Dermis blood vessel endothelial cell (primary cell): ENCODE data around the gene L3MBTL1. TPM values are rescaled to one million over a fixed set of nuclear protein-coding genes. Genes with fewer than 3 reads are reported as not detected.
"Not testable (repeated sequence)": the region's sequence is repeated elsewhere in the genome, so short reads cannot be mapped to it uniquely, and the experiment has no call there.

Experiments
- DNase-seq: peaks from one replicate; pipeline ENCODE4 v3.0.0; 2010
- total RNA-seq: library from RNA; depleted of rRNA; stranded (reverse); fragments of >200 nt; gene quantifications from 2 replicates; pipeline ENCODE4 v1.2.3, GENCODE V29; 2014

Gene L3MBTL1
- total RNA-seq, 1 donor from 2014 or later: 8.2 TPM

DNA sequence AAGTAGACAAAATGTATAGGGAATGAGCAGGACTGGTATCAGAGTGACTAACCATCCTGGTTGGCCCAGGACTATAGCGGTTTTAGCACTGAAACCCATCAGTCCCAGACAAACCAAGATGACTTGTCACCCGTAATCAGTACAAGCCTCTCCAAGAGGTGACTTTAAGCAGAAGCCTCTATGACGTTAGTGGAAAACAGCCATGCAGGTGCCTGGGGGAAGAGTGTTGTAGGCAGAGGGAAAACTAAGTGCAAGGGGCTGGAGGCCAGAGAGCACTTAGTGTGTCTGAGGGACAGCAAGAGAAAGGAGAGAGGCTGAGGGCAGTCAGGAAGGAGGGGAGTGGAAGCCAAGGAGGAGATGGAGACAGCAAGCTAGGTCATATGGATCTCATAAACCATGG, 53.5 kb downstream of the L3MBTL1 start:
- DNase-seq: no peak

DNA sequence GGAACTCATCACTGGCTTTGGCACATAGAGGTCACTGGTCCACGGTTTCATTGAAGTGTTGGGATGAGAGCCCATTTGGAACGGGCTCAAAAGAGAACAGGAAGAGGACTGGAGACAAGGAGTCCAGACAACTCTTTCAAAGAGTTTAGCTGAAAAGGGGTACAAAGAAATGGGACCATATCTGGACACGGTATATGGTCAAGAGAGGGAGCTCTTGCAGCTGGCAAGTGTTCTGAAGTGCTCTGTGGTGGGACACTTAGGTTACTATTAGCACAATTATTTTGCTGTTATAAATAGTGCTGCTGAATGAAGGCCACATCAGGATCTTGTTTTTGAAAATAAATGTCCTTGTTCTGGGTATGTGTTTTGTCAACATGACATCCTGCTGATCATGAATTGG, 55.9 kb downstream of the L3MBTL1 start:
- DNase-seq: peak; percentile 15

GRCh38 chr20:43563991-43564390, 56.5 kb downstream of the L3MBTL1 start:
- DNase-seq: no peak

DNA sequence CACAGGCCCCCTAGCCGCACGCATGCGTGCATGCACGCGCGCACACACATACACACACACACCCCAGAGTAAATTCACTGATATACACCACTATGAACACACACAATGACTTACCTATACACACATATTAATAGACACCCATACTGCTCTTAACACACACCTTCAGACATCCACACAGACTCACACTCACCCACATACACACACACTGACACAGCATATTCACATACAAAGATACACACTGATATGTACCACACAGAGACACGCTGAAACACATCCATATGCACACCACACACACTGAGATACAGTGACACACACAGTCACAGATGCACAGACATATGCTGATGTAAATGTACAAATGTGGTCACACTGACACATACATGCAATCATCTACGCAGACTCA, 57.0 kb downstream of the L3MBTL1 start:
- DNase-seq: no peak

DNA sequence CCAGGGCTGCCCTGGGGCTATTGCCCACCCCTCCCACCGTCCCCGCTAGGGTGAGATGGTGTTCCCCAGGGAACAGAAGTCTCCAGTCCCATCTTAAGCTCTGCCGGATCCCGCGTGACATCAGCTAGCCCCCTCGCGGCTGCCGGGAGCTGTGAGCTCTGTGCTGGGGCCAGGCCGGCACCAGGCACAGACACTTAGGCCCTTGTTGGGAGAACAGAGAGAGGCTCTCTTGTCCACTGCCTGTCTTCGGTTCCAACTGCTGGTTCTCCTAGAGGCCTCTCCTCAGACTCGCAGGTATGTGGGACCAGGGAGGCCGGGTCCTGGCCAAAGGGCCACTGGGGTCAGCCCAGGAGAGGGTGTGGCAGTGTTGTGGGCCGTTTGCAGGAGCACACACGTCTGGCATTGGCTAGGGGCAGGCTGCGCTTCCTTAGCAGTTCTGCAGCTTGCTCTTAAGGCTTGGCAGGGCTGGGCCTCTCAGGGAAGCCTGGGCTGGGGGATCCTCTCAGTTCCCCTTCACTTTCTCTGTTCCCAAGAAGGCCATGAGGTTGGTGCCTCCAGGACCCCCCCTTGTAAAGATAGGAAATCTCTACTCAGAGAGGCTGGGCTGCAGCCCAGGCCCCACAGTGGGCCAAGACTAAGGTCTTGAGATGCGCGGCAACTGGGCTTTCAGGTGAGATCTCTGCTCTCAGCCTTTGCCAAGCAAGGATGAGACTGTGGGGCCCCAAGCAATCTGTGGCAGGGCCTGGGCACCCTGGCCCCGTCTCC, 57.7 kb downstream of the L3MBTL1 start:
- DNase-seq: no peak

- no peak for DNase-seq
Observed at GRCh38 chr20:43565758-43566104, 58.2 kb downstream of the L3MBTL1 start.

DNA sequence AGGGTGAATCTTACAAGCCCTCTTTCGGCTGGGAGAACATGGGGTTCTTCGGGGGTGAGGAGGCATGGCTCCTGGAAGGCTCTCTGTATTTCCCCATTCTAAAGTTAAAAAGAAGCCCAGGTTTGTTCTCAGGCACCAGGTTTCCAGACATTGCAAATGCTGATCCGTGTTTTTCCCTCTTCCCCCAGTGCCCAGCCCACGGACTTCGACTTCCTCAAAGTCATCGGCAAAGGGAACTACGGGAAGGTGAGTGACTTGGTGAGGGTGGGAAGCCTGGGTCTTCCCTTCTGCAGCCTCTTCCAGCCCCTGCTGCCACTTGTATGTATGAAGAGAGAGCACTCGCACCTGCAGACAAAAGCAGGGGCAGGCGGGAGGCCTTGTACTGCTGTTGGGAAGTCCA, 60.0 kb downstream of the L3MBTL1 start:
- no peak for DNase-seq

DNA sequence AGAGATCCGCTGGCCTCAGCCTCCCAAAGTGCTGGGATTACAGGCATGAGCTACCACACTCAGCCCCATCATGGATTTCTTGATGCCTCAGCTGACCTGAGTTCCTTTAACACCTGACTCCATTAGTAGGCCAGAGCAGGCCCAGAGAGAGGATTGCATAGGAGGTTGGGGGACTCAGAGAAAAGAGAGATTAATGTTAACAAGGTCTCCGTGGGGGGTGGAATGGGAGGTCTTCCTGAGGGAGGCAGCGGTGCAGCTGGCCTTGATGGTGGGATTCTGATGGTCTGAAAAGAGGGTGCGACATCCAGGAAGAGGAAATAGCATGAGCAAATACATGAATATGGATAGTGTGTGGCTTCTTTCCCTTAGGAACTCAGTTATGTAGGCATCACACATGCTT, 61.2 kb downstream of the L3MBTL1 start:
- DNase-seq: no peak

DNA sequence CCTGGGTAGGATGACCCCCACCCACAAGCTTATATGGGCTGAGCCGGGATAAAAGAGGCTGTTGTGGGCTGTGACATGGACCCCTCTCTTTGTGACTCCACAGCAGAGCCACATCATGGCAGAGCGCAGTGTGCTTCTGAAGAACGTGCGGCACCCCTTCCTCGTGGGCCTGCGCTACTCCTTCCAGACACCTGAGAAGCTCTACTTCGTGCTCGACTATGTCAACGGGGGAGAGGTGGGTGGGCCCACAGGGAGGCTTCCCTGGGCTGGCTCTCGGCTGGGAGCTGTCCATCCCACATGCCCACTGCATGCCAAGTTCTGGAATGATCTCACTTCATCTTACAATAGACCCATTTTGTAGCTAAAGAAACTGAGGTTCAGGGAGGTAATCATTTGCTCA, 61.8 kb downstream of the L3MBTL1 start:
- DNase-seq: no peak

DNA sequence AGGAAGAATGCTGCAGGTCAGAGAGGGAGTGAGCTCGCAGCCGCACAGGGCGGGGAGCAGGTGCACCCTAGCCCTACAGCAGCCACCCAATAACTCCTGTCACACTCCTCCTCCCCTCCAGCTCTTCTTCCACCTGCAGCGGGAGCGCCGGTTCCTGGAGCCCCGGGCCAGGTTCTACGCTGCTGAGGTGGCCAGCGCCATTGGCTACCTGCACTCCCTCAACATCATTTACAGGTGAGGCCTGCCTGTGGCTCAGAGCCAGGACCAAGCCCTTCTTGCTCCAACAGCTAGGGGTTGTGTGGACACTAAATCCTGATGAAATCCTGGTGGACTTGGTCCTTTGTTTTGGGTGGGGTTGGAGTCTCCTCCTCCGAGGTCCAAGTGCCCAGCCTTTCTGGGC, 63.0 kb downstream of the L3MBTL1 start:
- DNase-seq: no peak

- no peak for DNase-seq
Observed at GRCh38 chr20:43571310-43571709, 63.8 kb downstream of the L3MBTL1 start.

GRCh38 chr20:43571771-43572170, 64.3 kb downstream of the L3MBTL1 start:
- DNase-seq: no peak

GRCh38 chr20:43572891-43573290, 65.4 kb downstream of the L3MBTL1 start:
- DNase-seq: no peak

GRCh38 chr20:43576108-43576507, 68.6 kb downstream of the L3MBTL1 start:
- DNase-seq: no peak

GRCh38 chr20:43579861-43580793, 72.6 kb downstream of the L3MBTL1 start:
- no peak for DNase-seq

GRCh38 chr20:43583133-43583864, 75.8 kb downstream of the L3MBTL1 start:
- no peak for DNase-seq

- no peak for DNase-seq
Observed at GRCh38 chr20:43583982-43584432, 76.5 kb downstream of the L3MBTL1 start.

GRCh38 chr20:43584448-43585136, 77.1 kb downstream of the L3MBTL1 start:
- DNase-seq: no peak

- no peak for DNase-seq
Observed at GRCh38 chr20:43586641-43587040, 79.1 kb downstream of the L3MBTL1 start.

- DNase-seq: not testable (repeated sequence)
Observed at GRCh38 chr20:43588526-43588925, 81.0 kb downstream of the L3MBTL1 start.

- DNase-seq: peak; percentile 29
Observed at GRCh38 chr20:43590036-43590391, 82.5 kb downstream of the L3MBTL1 start.
